ENCODE results near the gene AJAP1. TPM values are rescaled to one million over a fixed set of nuclear protein-coding genes. Genes with fewer than 3 reads are reported as not detected.

Gene AJAP1
- total RNA-seq, 1 donor from 2014 or later: 3.5 TPM

DNA sequence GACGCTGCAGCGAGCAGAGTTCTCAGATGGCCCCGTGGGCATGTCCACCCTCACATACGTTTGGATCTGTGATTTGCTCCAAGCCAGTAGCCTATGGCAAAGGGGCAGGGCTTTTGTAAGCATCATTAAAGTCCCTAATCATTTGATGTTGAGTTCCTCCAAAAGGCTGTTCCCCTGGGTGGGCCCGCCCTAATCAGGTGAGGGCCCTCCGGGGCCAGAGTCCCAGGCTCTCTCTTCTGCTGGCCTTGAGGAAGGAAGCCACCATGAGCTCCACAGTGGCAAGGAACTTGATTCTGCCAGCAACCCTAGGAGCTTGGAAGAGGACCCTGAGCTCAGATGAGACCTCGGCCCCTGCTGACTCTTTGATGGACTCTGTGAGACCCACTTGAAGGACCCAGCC is 25.4 kb upstream of the AJAP1 start:
- H3K27ac Mint-ChIP-seq (ENCODE audit: unreplicated experiment): no peak overlapping the region
- H3K4me1 Mint-ChIP-seq (ENCODE audit: low read depth, unreplicated experiment): no peaks in the 10 kb centered on the region
- H3K4me3 Mint-ChIP-seq (ENCODE audit: unreplicated experiment): no peak overlapping the region
- H3K9me3 Mint-ChIP-seq (ENCODE audit: unreplicated experiment): peaks cover 15% of the 10 kb centered on the region
- peaks cover 7% of the 10 kb centered on the region for H3K27me3 Mint-ChIP-seq (ENCODE audit: unreplicated experiment)
- TF ChIP-seq CTCF (IDR thresholded peaks at IDR 0.05; ENCODE audit: partially characterized antibody, unreplicated experiment): no peak
- H3K36me3 Mint-ChIP-seq (ENCODE audit: unreplicated experiment): peaks cover 6% of the 10 kb centered on the region
- DNase-seq: no peak

DNA sequence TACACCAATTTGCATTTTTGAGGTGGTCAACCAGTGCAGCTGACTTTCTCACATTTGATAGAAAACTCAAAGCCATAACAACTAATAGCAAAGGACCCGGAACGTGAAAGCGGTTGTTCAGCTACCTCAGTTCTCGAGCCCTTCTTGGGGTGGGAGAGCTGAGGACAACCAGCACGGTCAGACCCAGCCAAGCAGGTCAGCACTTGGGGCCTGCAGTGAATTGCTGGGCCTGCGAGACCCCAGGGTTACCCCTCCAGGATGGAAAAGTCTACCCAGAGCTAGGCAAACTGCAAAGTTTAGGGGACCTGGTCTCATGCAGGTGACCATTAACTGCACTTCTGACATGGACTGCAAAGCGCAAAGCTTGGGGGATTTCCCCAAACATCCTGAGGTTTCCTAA is 23.8 kb upstream of the AJAP1 start:
- H3K4me1 Mint-ChIP-seq (ENCODE audit: low read depth, unreplicated experiment): no peaks in the 10 kb centered on the region
- peaks cover 15% of the 10 kb centered on the region for H3K9me3 Mint-ChIP-seq (ENCODE audit: unreplicated experiment)
- peaks cover 6% of the 10 kb centered on the region for H3K36me3 Mint-ChIP-seq (ENCODE audit: unreplicated experiment)
- TF ChIP-seq CTCF (IDR thresholded peaks at IDR 0.05; ENCODE audit: partially characterized antibody, unreplicated experiment): no peak
- peaks cover 7% of the 10 kb centered on the region for H3K27me3 Mint-ChIP-seq (ENCODE audit: unreplicated experiment)
- no peak for DNase-seq
- H3K27ac Mint-ChIP-seq (ENCODE audit: unreplicated experiment): no peak overlapping the region
- no peak overlapping the region for H3K4me3 Mint-ChIP-seq (ENCODE audit: unreplicated experiment)

- Mint-ChIP-seq H3K36me3 (ENCODE audit: unreplicated experiment) (peaks cover 9% of the 10 kb centered on the region), H3K27me3 (ENCODE audit: unreplicated experiment) (peaks cover 7% of the 10 kb centered on the region), H3K9me3 (ENCODE audit: unreplicated experiment) (peaks cover 17% of the 10 kb centered on the region), H3K27ac (ENCODE audit: unreplicated experiment) (no peak overlapping the region), H3K4me1 (ENCODE audit: low read depth, unreplicated experiment) (no peaks in the 10 kb centered on the region), H3K4me3 (ENCODE audit: unreplicated experiment) (no peak overlapping the region)
- no peak for DNase-seq
- no peak for TF ChIP-seq CTCF (IDR thresholded peaks at IDR 0.05; ENCODE audit: partially characterized antibody, unreplicated experiment)
Measured at GRCh38 chr1:4631321-4631720, 23.1 kb upstream of the AJAP1 start.

- no peak for TF ChIP-seq CTCF (IDR thresholded peaks at IDR 0.05; ENCODE audit: partially characterized antibody, unreplicated experiment)
- DNase-seq: no peak
- Mint-ChIP-seq H3K4me1 (ENCODE audit: low read depth, unreplicated experiment) (no peaks in the 10 kb centered on the region), H3K27me3 (ENCODE audit: unreplicated experiment) (peaks cover 7% of the 10 kb centered on the region), H3K27ac (ENCODE audit: unreplicated experiment) (no peak overlapping the region), H3K36me3 (ENCODE audit: unreplicated experiment) (peaks cover 16% of the 10 kb centered on the region), H3K9me3 (ENCODE audit: unreplicated experiment) (peaks cover 18% of the 10 kb centered on the region), H3K4me3 (ENCODE audit: unreplicated experiment) (no peak overlapping the region)
Measured at GRCh38 chr1:4633346-4633745, 21.1 kb upstream of the AJAP1 start.

DNA sequence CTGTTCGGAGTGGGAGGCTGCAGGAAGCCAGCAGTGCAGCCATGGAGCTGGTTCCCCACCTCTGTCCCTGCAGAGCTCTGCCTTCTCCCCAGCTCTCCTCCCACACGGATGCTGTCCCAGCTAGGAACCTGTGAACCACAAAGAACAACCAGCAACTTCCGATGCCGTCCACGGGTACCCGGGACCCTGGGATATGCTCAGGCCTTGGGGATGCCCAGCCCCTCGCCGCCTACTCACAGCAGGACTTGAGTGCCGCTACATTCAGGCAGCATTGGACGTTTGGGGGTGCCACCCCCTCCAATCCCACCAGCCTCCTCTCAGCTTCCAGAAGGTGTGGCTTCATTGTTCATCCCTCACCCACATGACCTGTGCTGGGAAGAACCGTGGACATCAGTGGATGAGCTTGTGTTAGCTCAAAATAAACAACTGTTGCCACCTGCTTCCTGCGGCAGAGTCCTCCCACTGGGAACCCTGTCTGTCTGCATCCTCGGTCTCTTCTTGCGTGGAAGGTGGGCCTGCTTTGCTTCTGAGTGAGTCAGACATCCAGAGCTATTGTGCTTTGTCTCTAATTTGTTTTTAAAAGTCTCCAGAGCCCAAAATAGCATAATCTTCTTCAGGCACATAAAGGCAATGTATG is 20.1 kb upstream of the AJAP1 start:
- H3K27ac Mint-ChIP-seq (ENCODE audit: unreplicated experiment): no peak overlapping the region
- H3K36me3 Mint-ChIP-seq (ENCODE audit: unreplicated experiment): peaks cover 16% of the 10 kb centered on the region
- H3K27me3 Mint-ChIP-seq (ENCODE audit: unreplicated experiment): peaks cover 7% of the 10 kb centered on the region
- TF ChIP-seq CTCF (IDR thresholded peaks at IDR 0.05; ENCODE audit: partially characterized antibody, unreplicated experiment): no peak
- no peak overlapping the region for H3K4me3 Mint-ChIP-seq (ENCODE audit: unreplicated experiment)
- H3K4me1 Mint-ChIP-seq (ENCODE audit: low read depth, unreplicated experiment): no peaks in the 10 kb centered on the region
- peaks cover 18% of the 10 kb centered on the region for H3K9me3 Mint-ChIP-seq (ENCODE audit: unreplicated experiment)
- DNase-seq: no peak

All from glutamatergic neuron (in vitro differentiated cells).